AG09319 (cell line): Measurements from ENCODE around the gene THUMPD3.

ENCODE experiments used
- DNase-seq: peaks from one replicate; pipeline ENCODE4 v3.0.0-alpha.2; 2010; ENCODE audit warnings: low read depth; ENCODE audit errors: extremely low read depth
- TF ChIP-seq, protein P1 (sequence below): IDR thresholded peaks from 2 replicates; pipeline ENCODE4 v1.5.1; 2011; ENCODE audit warnings: low read depth, mild to moderate bottlenecking, inconsistent platforms, low read length, moderate library complexity

Gene THUMPD3

DNA sequence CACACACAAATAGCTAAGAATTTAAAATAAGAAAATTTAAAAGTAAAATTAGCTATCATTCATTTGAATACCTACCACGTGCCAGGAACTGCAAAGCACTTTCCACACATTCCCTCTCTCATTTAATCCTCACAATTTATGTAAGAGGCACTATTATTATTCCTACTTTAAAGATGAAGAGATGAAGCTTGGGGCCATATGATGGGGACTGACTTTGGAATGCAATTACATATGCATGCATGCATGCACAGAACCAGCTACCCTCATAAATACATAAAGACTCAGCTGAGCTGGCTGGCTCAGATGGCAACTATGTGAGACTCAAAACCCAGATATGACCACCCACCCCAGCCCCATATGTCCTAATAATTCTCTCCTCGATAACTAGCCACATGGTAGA, 31.7 kb upstream of the THUMPD3 start:
- TF ChIP-seq, protein P1, sequence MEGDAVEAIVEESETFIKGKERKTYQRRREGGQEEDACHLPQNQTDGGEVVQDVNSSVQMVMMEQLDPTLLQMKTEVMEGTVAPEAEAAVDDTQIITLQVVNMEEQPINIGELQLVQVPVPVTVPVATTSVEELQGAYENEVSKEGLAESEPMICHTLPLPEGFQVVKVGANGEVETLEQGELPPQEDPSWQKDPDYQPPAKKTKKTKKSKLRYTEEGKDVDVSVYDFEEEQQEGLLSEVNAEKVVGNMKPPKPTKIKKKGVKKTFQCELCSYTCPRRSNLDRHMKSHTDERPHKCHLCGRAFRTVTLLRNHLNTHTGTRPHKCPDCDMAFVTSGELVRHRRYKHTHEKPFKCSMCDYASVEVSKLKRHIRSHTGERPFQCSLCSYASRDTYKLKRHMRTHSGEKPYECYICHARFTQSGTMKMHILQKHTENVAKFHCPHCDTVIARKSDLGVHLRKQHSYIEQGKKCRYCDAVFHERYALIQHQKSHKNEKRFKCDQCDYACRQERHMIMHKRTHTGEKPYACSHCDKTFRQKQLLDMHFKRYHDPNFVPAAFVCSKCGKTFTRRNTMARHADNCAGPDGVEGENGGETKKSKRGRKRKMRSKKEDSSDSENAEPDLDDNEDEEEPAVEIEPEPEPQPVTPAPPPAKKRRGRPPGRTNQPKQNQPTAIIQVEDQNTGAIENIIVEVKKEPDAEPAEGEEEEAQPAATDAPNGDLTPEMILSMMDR, result no peak
- no peak for DNase-seq

DNA sequence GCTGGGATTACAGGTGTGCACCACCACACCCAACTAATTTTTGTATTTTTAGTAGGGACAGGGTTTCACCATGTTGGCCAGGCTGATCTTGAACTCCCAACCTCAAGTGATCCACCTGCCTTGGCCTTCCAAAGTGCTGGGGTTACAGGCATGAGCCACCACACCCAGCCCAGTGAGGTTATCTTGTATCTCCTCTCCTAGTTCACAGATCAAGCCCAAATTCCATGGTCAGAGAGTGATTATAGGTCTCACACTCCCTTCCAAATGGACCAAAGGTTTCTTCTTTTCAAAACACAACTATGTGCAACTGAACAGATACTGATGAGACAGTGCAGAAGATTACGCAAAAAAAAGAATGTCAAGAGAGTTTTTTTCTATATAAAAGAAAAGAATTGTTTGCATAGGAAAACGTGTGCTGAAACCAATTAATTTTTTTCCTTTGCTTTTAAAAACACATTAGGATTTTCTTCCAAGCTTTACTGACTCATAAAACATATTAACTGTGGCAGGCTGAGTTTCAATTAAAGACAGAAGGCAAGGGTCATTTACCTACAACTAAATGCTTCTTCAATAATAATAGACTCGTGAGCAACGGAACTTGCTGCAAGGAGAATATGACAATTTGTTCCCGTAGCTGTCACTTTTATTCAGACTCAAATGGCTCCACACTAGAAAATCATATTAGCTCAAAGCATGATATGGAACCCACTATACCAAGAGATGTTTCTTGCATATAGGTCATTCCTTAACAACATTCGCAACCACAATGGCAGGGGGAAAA, 30.4 kb upstream of the THUMPD3 start:
- no peak for DNase-seq
- TF ChIP-seq, protein P1, result no peak

DNA sequence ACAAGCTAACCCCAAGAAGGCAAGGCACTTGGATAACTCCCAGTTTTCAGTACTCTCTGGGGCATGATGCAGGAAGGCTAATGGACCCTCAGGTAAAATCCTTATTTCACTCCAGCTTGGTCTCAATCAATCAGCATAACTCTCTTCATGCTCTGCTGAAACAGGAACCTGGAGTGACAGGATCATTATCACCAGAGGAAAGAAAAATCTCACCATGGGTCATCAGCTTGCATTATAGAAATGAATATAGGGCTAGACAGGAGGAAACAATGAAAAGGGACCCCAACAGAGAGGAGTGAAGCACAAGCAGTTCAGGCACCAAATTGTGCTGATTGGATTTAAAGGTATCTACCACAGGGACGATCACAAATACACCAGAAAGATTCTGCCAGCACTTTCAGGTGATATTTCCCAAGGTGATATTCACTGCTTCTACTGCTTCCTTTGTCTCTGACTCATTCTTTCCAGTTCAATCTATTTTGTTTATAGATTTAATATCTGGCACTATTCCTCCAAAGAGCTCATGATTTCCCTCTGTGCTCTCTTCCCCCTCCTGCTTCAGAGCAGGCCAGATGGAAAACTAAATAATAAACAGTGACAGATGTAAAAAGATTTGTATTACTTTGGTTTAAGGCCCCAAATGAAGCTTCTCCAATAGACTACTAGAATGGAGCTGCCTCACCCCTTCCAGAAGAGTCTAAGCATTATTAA, 22.9 kb upstream of the THUMPD3 start:
- DNase-seq, result no peak
- TF ChIP-seq, protein P1, result no peak

DNA sequence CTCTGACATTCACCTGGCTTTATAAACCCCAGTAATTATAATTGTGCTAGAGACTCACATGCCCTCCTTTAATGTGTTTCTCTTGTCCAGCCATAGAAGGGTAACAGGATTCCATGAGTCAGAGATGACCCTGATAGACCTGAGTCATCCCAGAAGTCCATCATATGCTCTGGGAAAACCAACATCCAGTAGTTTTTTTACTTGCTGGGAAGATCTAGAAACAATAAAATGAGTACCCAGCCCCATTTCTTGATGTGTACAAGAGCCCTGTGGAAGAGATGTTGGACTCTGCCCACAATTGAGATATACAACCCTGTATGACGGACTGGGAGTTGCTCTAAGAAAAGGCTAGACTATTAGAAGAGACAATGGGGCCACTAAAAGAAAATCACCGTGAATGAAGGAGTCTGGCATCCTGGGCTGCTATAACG, 22.4 kb upstream of the THUMPD3 start:
- TF ChIP-seq, protein P1, result no peak
- peak; percentile 67 for DNase-seq

DNA sequence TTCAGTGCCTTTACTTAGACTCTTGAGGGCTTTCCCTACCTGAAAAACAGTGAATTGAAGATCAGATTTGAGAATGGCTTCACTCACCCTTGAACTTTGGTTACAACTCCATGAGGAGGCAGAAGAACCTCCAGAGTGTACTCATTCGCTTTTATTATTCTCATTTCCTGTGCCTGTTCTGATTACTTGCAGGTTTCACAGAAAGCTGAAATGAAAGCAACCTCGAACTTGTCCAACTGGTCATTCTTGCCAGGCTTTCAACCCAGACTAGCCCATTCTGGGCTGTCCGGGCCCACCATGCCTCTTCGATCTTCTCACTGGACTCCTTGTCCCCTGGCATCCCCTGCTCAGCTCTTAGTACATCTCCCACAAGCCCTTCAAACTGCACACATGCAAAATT, 20.2 kb upstream of the THUMPD3 start:
- TF ChIP-seq, protein P1, result no peak
- DNase-seq, result no peak

DNA sequence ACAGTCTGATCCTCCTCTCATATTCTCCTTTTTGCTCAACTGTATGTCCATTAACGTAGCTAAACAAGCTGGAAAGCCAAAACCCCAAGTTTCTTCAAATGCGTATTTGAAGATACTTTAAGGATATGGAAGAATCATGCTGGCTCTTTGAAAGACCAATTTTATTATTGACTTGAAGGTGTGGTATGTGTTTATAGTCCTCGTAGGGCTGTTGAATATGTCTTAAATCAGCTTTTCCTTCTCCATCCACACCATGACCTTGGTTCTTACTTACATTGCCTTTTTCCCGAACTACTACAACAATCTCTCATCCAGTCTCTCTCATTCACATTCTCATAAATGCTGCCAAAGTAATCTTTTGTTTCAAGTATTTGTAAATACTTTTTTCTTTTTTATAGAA, 19.7 kb upstream of the THUMPD3 start:
- TF ChIP-seq, protein P1, result no peak
- DNase-seq, result no peak

DNA sequence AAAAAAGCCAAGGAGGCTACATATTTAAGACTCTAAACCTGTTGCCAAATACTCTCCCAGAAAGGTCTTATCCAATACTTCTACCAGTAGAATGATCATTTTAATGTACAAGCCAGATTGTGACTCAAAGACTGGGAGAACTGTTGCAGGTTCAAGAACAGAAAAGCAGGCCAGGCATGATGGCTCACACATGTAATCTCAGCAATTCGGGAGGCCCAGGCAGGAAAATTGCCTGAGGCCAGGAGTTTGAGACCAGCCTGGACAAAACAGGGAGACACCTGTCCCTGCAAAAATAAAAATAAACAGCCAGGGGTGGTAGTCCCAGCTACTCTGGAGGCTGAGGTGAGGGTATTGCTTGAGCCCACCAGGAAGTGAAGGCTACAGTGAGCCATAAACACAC, 17.8 kb upstream of the THUMPD3 start:
- DNase-seq, result no peak
- TF ChIP-seq, protein P1, result no peak
